Parathyroid adenoma (tissue), 2 donors: ENCODE measurements around the gene DRGX.

Source experiments
- H2AFZ ChIP-seq: fragments of 300-600 bp; sonication (generic); one replicate; pipeline ENCODE4 v1.7.0; 2017; ENCODE audit warnings: antibody characterized with exemption, mild to moderate bottlenecking
- H3K27ac ChIP-seq: fragments of 300-600 bp; sonication (generic); one replicate; pipeline ENCODE4 v1.7.0; 2017
- H3K27me3 ChIP-seq: fragments of 300-600 bp; sonication (generic); one replicate; pipeline ENCODE4 v1.7.0; 2017; ENCODE audit warnings: low read length; ENCODE audit not compliant: control insufficient read depth, insufficient read depth
- H3K36me3 ChIP-seq: fragments of 300-600 bp; sonication (generic); one replicate; pipeline ENCODE4 v1.7.0; 2017; ENCODE audit warnings: low read length; ENCODE audit not compliant: control insufficient read depth, insufficient read depth
- H3K4me1 ChIP-seq: fragments of 300-600 bp; sonication (generic); one replicate; pipeline ENCODE4 v1.7.0; 2017; ENCODE audit warnings: control low read depth
- H3K4me2 ChIP-seq: fragments of 300-600 bp; sonication (generic); one replicate; pipeline ENCODE4 v1.7.0; 2017; ENCODE audit warnings: low read length
- H3K4me3 ChIP-seq: fragments of 300-600 bp; sonication (generic); one replicate; pipeline ENCODE4 v1.7.0; 2017; ENCODE audit warnings: low read depth, low read length
- H3K79me2 ChIP-seq: fragments of 300-600 bp; sonication (generic); one replicate; pipeline ENCODE4 v1.7.0; 2017; ENCODE audit warnings: control low read depth
- H3K9ac ChIP-seq: fragments of 300-600 bp; sonication (generic); one replicate; pipeline ENCODE4 v1.7.0; 2017; ENCODE audit warnings: mild to moderate bottlenecking
- H3K9me3 ChIP-seq: fragments of 300-600 bp; sonication (generic); one replicate; pipeline ENCODE4 v1.7.0; 2017; ENCODE audit warnings: low read length; ENCODE audit not compliant: control insufficient read depth
- TF ChIP-seq, protein P1 (sequence below): fragments of 300-600 bp; sonication (generic); IDR thresholded peaks from one replicate; pipeline ENCODE4 v1.7.0; 2017; ENCODE audit warnings: antibody characterized with exemption, mild to moderate bottlenecking
- donor health status: primary hyperparathyroidism.

The DRGX gene

DNA sequence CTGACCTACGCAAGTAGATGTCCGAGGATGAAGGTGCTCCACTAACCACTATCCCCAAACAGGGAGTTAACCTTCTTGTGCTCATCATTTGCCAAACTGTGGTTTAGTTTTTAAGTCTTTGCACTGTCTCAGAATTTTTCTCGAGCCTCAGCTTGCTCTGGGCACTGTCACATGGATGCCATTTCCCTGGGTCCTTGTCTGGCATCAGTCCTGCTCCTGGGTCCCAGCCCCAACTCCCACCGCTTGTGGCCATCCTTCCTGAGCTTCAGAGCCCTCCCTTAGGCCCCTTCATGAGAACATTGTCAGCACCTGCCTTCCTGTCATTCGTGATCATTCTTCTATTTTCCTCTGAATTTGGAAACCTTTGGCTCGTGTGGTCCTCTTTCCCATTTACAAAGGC is 63.1 kb downstream of the DRGX start:
- H3K36me3 ChIP-seq: no peaks in the 10 kb centered on the region
- H3K4me1 ChIP-seq: peaks cover 9% of the 10 kb centered on the region
- TF ChIP-seq, protein P1, sequence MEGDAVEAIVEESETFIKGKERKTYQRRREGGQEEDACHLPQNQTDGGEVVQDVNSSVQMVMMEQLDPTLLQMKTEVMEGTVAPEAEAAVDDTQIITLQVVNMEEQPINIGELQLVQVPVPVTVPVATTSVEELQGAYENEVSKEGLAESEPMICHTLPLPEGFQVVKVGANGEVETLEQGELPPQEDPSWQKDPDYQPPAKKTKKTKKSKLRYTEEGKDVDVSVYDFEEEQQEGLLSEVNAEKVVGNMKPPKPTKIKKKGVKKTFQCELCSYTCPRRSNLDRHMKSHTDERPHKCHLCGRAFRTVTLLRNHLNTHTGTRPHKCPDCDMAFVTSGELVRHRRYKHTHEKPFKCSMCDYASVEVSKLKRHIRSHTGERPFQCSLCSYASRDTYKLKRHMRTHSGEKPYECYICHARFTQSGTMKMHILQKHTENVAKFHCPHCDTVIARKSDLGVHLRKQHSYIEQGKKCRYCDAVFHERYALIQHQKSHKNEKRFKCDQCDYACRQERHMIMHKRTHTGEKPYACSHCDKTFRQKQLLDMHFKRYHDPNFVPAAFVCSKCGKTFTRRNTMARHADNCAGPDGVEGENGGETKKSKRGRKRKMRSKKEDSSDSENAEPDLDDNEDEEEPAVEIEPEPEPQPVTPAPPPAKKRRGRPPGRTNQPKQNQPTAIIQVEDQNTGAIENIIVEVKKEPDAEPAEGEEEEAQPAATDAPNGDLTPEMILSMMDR: no peak

DNA sequence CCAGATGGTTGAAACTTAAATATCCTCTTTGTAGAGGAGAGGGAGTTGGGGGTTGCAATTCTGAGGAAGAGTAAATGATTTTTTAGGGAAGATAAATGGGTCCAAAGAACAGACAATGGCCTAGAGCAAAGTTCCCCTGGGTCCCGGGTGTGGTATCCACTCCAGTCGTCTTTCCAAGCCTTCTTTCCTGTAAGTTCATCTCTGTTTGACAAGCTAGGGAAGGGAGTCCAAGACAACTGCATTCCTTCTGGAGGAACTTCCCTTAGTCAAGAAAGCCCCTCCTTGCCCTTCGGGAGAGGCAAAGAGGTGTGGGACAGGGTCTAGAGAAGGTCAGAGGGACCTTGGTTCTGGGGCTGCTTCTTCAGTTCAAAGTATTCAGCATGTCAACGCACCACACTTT is 63.6 kb downstream of the DRGX start:
- H2AFZ ChIP-seq: no peak overlapping the region

More for the DNA sequence above, 63.1 kb downstream of the DRGX start:
- Histone ChIP-seq H3K9ac (no peak overlapping the region), H3K27ac (no peak overlapping the region), H3K27me3 (no peaks in the 10 kb centered on the region), H3K4me2 (no peak overlapping the region), H2AFZ (no peak overlapping the region), H3K4me3 (no peak overlapping the region), H3K79me2 (no peaks in the 10 kb centered on the region), H3K9me3 (no peaks in the 10 kb centered on the region)

DNA sequence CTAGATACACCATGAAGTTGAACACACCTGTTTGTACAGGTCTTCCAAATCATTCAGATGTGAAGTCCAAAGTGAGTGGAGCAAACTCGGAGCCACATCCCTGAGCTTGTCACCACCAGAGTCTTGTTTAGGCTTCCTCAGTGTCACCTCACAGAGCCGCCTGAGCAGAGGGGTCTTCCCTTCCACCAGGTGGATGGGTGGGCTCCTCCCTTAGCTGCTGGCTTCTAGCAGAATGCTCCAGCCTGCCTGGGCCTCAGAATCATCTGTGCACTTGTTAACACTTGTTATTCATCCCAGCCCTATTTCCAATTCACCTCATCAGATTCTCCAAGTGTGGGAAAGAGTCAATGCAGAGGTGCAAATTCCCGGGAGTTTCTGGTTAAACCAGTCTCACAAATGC is 64.5 kb downstream of the DRGX start:
- Histone ChIP-seq H3K4me1 (peaks cover 9% of the 10 kb centered on the region), H2AFZ (no peak overlapping the region), H3K9ac (no peak overlapping the region), H3K27me3 (no peaks in the 10 kb centered on the region), H3K79me2 (no peaks in the 10 kb centered on the region), H3K27ac (no peak overlapping the region), H3K4me3 (no peak overlapping the region), H3K9me3 (no peaks in the 10 kb centered on the region), H3K4me2 (no peak overlapping the region), H3K36me3 (no peaks in the 10 kb centered on the region)
- TF ChIP-seq, protein P1: no peak

More for the DNA sequence above, 63.6 kb downstream of the DRGX start:
- Histone ChIP-seq H3K79me2 (no peaks in the 10 kb centered on the region), H3K36me3 (no peaks in the 10 kb centered on the region), H3K9ac (no peak overlapping the region), H3K9me3 (no peaks in the 10 kb centered on the region), H3K4me2 (no peak overlapping the region), H3K27me3 (no peaks in the 10 kb centered on the region), H3K4me3 (no peak overlapping the region), H3K4me1 (peaks cover 9% of the 10 kb centered on the region), H3K27ac (no peak overlapping the region)
- TF ChIP-seq, protein P1: no peak

DNA sequence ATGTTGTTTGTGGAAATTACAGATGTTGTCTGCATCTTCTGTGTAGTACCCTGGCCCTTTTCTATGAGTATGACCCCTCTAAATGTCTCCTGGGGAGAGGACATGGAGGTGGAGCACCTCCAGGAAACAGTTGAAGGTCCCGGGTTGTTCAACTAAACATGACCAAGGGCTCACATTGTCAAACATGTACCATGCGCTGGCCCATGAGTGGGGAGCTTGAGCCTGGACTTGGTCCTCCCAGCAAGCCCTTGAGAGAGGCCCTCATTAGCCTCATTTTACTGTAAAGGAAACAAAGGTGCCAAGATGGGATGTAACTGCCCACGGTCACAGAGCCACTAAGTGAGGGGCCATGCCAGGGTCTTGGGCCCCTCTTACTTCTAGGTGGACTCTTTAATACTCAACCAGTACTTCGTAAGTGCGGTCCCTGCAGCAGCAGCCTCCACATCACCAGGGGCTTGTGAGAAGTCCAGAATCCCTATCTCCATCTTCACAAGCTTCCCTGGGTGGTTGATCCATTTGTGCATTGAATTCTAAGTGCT is 65.7 kb downstream of the DRGX start:
- H3K36me3 ChIP-seq: no peaks in the 10 kb centered on the region
- TF ChIP-seq, protein P1: no peak
- H3K4me3 ChIP-seq: no peak overlapping the region
- H2AFZ ChIP-seq: no peak overlapping the region
- H3K9ac ChIP-seq: no peak overlapping the region
- H3K9me3 ChIP-seq: no peaks in the 10 kb centered on the region
- H3K27me3 ChIP-seq: no peaks in the 10 kb centered on the region
- H3K4me2 ChIP-seq: no peak overlapping the region
- H3K4me1 ChIP-seq: peaks cover 9% of the 10 kb centered on the region
- no peak overlapping the region for H3K27ac ChIP-seq
- no peaks in the 10 kb centered on the region for H3K79me2 ChIP-seq

DNA sequence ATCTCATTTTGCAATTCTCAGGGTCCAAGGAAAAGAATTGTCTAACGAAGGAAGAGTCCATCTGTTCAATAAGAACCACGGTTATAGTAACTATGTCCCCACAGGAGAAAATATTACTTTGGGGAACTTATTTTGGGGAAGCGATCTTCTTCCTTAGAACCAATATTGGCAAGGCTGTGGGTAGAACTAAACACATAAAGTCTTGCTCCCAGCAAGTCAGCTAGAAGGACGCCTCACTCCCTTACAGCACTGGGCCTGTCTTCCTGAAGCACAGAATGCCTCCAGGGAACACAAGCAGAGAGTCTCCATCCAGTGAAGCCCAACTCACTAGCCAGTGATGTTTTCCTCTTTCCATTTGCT is 66.8 kb downstream of the DRGX start:
- peaks cover 9% of the 10 kb centered on the region for H3K4me1 ChIP-seq
- H3K27ac ChIP-seq: no peak overlapping the region
- H3K9ac ChIP-seq: no peak overlapping the region
- H3K4me2 ChIP-seq: no peak overlapping the region
- no peak overlapping the region for H3K4me3 ChIP-seq
- H3K79me2 ChIP-seq: no peaks in the 10 kb centered on the region
- TF ChIP-seq, protein P1: no peak
- H2AFZ ChIP-seq: no peak overlapping the region
- H3K36me3 ChIP-seq: no peaks in the 10 kb centered on the region
- no peaks in the 10 kb centered on the region for H3K27me3 ChIP-seq
- H3K9me3 ChIP-seq: no peaks in the 10 kb centered on the region
